HG03066 (cell line): Measurements from ENCODE around the gene NGB.

Experiments
- ATAC-seq: cut with Tn5 transposase; IDR thresholded peaks from one replicate; pipeline ENCODE4 v1.9.1; 2021; ENCODE audit warnings: low read depth; ENCODE audit not compliant: unreplicated experiment

Gene NGB

DNA sequence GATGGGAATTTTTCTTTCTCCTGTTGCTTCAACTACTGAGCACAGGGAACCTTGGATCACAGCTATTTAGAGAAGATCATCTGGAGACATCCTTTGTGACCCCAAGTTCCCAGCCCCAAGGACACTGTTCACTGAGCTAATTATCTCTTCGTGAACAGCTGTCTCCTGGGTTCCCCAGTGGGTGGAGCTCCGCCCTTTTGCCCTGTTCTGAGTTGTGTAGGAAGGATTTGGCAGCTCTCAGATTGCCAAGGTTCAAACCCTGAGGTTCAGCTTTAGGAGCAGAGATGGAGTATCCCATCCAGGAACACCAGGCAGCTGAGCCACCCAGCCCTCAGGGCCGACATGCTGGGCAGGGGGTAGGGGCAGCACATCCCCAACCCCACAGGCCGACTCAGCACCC, 32.0 kb downstream of the NGB start:
- no peak for ATAC-seq

GRCh38 chr14:77238356-77238755, 32.6 kb downstream of the NGB start:
- no peak for ATAC-seq

DNA sequence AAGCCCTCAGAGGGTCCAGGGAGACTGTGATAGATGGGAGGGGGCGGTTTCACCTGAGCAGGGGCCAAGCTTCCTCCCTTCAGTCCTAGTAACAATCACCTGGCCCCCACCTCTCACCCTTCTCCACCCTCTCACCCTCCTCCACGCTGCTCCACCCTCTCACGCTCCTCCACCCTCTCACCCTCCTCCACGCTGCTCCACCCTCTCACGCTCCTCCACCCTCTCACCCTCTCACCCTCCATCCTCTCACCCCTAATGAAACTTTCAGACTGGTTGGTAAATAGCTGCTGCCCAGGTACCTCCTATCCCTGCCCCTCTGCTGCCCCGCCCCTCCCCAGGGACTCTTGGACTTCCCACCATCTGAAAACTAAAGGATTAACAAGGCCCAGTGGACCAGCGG, 34.2 kb downstream of the NGB start:
- no peak for ATAC-seq

DNA sequence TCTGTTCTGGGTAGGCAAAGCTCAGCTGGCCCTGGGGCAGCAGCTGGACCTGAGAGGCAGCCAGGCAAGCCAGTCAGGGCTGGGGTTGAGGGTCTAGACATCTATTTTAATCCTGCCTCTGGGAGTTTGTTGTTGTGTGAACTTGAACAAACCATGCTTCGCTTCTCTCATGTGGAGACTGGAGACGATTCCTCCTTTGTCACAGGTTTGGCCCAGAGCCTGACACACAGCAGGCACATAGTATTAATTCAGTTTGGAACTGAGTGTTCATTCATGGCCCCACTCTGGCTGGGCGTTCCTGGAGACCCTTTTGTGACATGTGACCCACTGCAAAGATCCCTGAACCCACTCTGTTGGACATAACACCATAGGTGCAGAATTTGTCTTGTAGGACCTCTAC, 39.3 kb downstream of the NGB start:
- ATAC-seq = no peak

DNA sequence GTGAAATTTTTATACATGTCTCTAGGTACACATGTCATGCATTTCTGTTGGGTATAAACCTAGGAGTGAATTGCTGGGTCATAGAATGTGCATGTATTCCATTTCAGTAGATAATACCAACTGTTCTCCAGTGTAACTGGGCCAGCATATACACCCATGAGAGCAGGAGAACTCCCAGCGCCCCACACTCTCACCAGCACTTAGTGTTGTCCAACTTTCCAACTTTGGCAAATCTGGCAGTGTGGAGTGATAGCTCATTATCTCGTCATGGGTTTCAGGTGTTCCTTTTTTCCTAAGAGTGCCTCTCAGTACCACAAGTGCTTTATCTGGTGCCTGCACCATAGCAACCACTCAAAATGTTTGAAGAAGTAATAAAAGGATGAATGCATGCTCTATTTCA, 40.1 kb downstream of the NGB start:
- no peak for ATAC-seq

GRCh38 chr14:77228056-77228455, 43.0 kb downstream of the NGB start:
- no peak for ATAC-seq

- ATAC-seq = no peak
Observed at GRCh38 chr14:77225892-77226557, 45.0 kb downstream of the NGB start.

GRCh38 chr14:77225254-77225653, 45.8 kb downstream of the NGB start:
- ATAC-seq = no peak

- no peak for ATAC-seq
Observed at GRCh38 chr14:77224212-77224611, 46.8 kb downstream of the NGB start.

GRCh38 chr14:77222546-77223225, 48.3 kb downstream of the NGB start:
- no peak for ATAC-seq

- ATAC-seq = no peak
Observed at GRCh38 chr14:77221241-77221871, 49.6 kb downstream of the NGB start.

DNA sequence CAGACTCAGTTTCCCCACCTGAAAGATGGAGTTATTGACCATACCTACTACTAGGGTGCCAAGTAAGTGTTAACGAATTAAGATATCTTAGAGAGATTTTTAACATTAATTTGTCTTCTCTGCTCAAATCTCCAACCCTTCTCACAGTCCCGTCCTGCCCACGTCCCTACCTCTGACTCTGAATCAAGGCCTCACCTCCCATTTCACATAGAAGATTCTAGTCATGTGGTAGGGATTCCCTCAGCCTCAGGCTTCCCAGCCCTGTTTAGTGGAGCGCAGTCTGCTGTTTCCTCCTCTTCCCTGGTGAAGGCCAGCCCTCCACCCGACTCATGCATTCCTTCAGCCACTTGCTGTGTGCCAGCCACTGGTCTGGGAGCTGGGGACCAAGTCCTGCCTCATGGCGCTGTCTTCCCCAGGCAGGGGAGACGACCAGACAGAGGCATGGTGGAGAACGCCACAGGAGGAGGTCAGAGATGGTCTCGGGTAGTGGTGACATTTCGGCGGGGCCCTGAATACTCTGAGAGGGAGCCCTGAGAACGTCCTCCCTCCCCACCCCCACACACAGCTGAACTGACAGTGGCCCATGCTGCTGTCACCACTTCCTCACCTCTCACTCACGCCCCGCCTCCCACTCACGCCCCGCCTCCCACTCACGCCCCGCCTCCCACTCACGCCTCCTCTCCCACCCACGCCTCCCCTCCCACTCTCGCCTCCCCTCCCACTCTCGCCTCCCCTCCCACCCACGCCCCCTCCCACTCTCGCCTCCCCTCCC, 50.6 kb downstream of the NGB start:
- no peak for ATAC-seq

- no peak for ATAC-seq
Observed at GRCh38 chr14:77219591-77219990, 51.4 kb downstream of the NGB start.

DNA sequence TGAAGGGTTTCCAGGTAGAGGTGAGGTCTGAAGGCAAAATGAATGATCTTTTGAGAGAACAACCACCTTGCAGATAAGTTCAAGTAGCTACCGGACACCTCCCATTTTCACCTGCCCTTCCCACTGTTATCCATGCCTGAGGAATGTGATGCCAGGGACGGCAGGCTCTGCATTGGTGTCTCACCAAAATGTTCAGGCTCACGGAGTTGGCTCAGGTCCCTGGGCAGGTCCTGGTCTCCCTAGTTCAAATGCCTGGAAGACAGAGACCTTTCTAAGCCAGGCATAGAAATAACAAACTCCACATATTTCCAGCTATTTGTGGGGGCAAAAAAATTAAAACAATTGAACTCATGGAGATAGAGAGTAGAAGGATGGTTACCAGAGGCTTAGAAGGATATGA, 53.5 kb downstream of the NGB start:
- no peak for ATAC-seq
